ENCODE results near the gene PPT2. TPM values are rescaled to one million over a fixed set of nuclear protein-coding genes. Genes with fewer than 3 reads are reported as not detected.

PPT2 gene
- total RNA-seq, 4 donors from 2014 or later = 13.0 to 26.1 (median 24.1) TPM

DNA sequence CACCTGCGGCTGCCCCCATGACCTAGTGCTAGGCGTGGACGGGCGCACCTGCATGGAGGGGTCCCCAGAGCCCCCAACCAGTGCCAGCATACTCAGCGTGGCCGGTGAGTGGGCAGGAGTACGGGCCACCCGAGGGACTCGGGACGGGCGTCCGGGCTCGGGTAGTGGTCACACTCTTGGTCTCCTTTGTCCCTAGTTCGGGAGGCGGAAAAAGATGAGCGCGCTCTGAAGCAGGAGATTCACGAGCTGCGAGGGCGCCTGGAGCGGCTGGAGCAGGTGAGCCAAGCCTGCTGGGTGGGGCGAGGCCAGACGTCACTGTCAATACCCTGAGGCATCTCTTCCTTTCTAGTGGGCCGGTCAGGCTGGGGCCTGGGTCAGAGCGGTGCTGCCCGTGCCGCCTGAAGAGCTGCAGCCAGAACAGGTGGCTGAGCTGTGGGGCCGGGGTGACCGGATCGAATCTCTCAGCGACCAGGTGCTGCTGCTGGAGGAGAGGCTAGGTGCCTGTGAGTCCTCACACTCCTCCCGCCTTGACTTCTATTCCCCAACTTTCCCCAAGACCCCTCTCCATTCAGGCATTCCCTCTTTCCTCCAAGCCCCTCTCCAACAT is 13.3 kb downstream of the PPT2 start:
- Histone ChIP-seq H3K4me3 (replicated peaks in 1 of 3) (no peak overlapping the region), H3K27ac (no peak overlapping the region), H3K27me3 (no peaks in the 10 kb centered on the region), H3K36me3 (peaks cover 8 to 32% of the 10 kb centered on the region in 2 donors), H3K4me1 (no peaks in the 10 kb centered on the region), H3K9me3 (no peaks in the 10 kb centered on the region)
- 87 to 88% methylated on average over 31 to 32 of the region's 32 CpGs for WGBS, 2 donors
- no peak for DNase-seq
- no peak for TF ChIP-seq POLR2A (IDR thresholded peaks at IDR 0.05)
- no peak for TF ChIP-seq CTCF (IDR thresholded peaks at IDR 0.05)
- intact Hi-C loops (cut with DNase I) = no loop called here

- intact Hi-C loops (cut with DNase I) = no loop called here
- H3K4me1 ChIP-seq = no peaks in the 10 kb centered on the region
- no peaks in the 10 kb centered on the region for H3K27me3 ChIP-seq
- no peak for DNase-seq
- TF ChIP-seq POLR2A (IDR thresholded peaks at IDR 0.05) (no peak), CTCF (IDR thresholded peaks at IDR 0.05) (no peak)
- 73 to 74% methylated on average over 6 of the region's 6 CpGs for WGBS, 2 donors
- H3K9me3 ChIP-seq = no peaks in the 10 kb centered on the region
- H3K4me3 ChIP-seq (replicated peaks in 1 of 3) = no peak overlapping the region
- peaks cover 8 to 32% of the 10 kb centered on the region in 2 donors for H3K36me3 ChIP-seq
- H3K27ac ChIP-seq = no peak overlapping the region
Observed at GRCh38 chr6:32167761-32168262, 13.9 kb downstream of the PPT2 start.

DNA sequence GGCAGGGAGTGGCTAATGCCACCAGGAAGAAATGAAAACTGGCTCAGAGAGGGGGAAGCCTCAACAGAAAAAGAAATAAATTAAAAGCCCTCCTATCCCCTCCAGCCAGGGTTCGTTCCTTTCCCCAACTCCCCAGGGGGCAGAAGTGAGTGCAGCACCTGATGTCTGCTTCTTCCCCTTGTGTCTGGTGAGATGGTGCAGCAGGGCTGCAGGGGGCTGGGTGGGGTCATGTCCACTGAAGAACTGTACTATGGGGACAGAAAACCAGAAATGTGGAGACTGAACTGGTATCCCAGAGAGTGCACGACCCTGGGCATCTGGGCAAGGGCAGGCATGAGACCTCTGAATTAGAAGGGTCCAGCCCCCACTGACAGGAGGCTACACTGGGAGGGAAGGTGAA is 14.4 kb downstream of the PPT2 start:
- TF ChIP-seq CTCF (IDR thresholded peaks at IDR 0.05) (no peak), POLR2A (IDR thresholded peaks at IDR 0.05) (no peak)
- H3K4me3 ChIP-seq (replicated peaks in 1 of 3) = no peak overlapping the region
- intact Hi-C loops (cut with DNase I) = no loop called here
- peaks cover 8 to 32% of the 10 kb centered on the region in 2 donors for H3K36me3 ChIP-seq
- H3K4me1 ChIP-seq = no peaks in the 10 kb centered on the region
- H3K9me3 ChIP-seq = no peaks in the 10 kb centered on the region
- 78 to 82% methylated on average over 2 of the region's 2 CpGs for WGBS, 2 donors
- no peak for DNase-seq
- no peak overlapping the region for H3K27ac ChIP-seq
- H3K27me3 ChIP-seq = no peaks in the 10 kb centered on the region

GRCh38 chr6:32168807-32169591 is 15.1 kb downstream of the PPT2 start:
- Histone ChIP-seq H3K27ac (no peak overlapping the region), H3K27me3 (no peaks in the 10 kb centered on the region), H3K36me3 (peaks cover 8 to 32% of the 10 kb centered on the region in 2 donors), H3K9me3 (no peaks in the 10 kb centered on the region), H3K4me1 (no peaks in the 10 kb centered on the region), H3K4me3 (replicated peaks in 1 of 3) (no peak overlapping the region)
- WGBS, 2 donors = 85 to 91% methylated on average over 9 to 11 of the region's 11 CpGs
- no peak for TF ChIP-seq POLR2A (IDR thresholded peaks at IDR 0.05)
- no peak for TF ChIP-seq CTCF (IDR thresholded peaks at IDR 0.05)
- intact Hi-C loops (cut with DNase I) = no loop called here
- DNase-seq = no peak

DNA sequence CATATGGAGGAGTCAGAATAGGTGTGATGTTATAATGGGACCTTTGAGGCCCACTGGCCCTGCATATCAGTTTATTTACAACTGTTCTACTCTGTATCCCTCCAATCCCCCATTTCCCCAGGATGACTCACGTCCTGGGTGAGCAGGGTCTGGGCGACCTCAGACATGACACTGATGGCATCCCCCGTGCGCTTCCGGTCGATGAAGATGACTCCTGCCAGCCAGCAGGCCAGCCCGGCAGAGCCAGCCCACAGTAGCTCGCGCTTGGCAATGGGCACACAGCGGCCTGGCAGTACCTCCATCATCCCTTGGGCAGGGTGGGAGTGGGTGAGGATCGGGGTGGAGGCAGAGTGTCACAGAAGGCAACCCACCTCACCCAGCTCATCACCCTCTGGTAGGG is 16.4 kb downstream of the PPT2 start:
- no peaks in the 10 kb centered on the region for H3K9me3 ChIP-seq
- H3K27me3 ChIP-seq = no peaks in the 10 kb centered on the region
- no peak overlapping the region for H3K27ac ChIP-seq
- intact Hi-C loops (cut with DNase I) = no loop called here
- peaks cover 8 to 32% of the 10 kb centered on the region in 2 donors for H3K36me3 ChIP-seq
- 95% methylated on average over 11 of the region's 11 CpGs for WGBS, 2 donors
- peaks cover 6% of the 10 kb centered on the region in 2 donors for H3K4me1 ChIP-seq
- DNase-seq = no peak
- H3K4me3 ChIP-seq (replicated peaks in 1 of 3) = no peak overlapping the region
- TF ChIP-seq CTCF (IDR thresholded peaks at IDR 0.05) = no peak
- no peak for TF ChIP-seq POLR2A (IDR thresholded peaks at IDR 0.05)

All from thyroid gland (tissue), 4 donors.